HT-29 (cell line): ENCODE data around the gene TMF1. TPM values are rescaled to one million over a fixed set of nuclear protein-coding genes. Genes with fewer than 3 reads are reported as not detected.

Source experiments
- DNase-seq: peaks from one replicate; pipeline ENCODE4 v3.0.0-alpha.2; 2015; ENCODE audit warnings: low spot score
- total RNA-seq: library from RNA; depleted of rRNA; stranded (reverse); fragments of >200 nt; shearing (Covaris generic); gene quantifications from 2 replicates; pipeline ENCODE4 v1.2.3, GENCODE V29; 2014

TMF1 gene
- total RNA-seq, 1 experiment from 2014 or later: 9.9 TPM

GRCh38 chr3:69013253-69014021 lies 38.7 kb downstream of the TMF1 start, which contains the start of gene EOGT:
Gene EOGT, minus strand, starts transcription at chr3:69013684. Its CDS starts 3,838 bp downstream, at chr3:69009846.
- peak; percentile 84 for DNase-seq

- peak; percentile 18 for DNase-seq
These were observed 39.3 kb downstream of the TMF1 start for GRCh38 chr3:69012800-69013252.

- DNase-seq: no peak
These were observed 39.9 kb downstream of the TMF1 start for GRCh38 chr3:69012100-69012799.

GRCh38 chr3:69011096-69011730 lies 40.9 kb downstream of the TMF1 start:
- DNase-seq: no peak

- no peak for DNase-seq
These were observed 42.3 kb downstream of the TMF1 start for GRCh38 chr3:69009559-69010410.

- DNase-seq: no peak
These were observed 43.2 kb downstream of the TMF1 start for GRCh38 chr3:69008980-69009379.

GRCh38 chr3:69005791-69006482 lies 46.2 kb downstream of the TMF1 start:
- DNase-seq: no peak

GRCh38 chr3:69005071-69005790 lies 46.9 kb downstream of the TMF1 start:
- no peak for DNase-seq

- no peak for DNase-seq
These were observed 48.0 kb downstream of the TMF1 start for GRCh38 chr3:69004138-69004537.

GRCh38 chr3:68999605-69000004 lies 52.5 kb downstream of the TMF1 start:
- no peak for DNase-seq

- DNase-seq: no peak
These were observed 53.0 kb downstream of the TMF1 start for GRCh38 chr3:68999158-68999557.

GRCh38 chr3:68997887-68998286 lies 54.2 kb downstream of the TMF1 start:
- no peak for DNase-seq

- no peak for DNase-seq
These were observed 55.7 kb downstream of the TMF1 start for GRCh38 chr3:68996356-68996995.

GRCh38 chr3:68988740-68989139 lies 63.4 kb downstream of the TMF1 start:
- DNase-seq: no peak

GRCh38 chr3:68987322-68987721 lies 64.8 kb downstream of the TMF1 start:
- no peak for DNase-seq

GRCh38 chr3:68986496-68987208 lies 65.5 kb downstream of the TMF1 start:
- DNase-seq: no peak

- no peak for DNase-seq
These were observed 66.9 kb downstream of the TMF1 start for GRCh38 chr3:68985146-68985790.

GRCh38 chr3:68984011-68984530 lies 68.1 kb downstream of the TMF1 start:
- no peak for DNase-seq
